K562 (cell line): ENCODE data around the gene ACAA2. TPM values are rescaled to one million over a fixed set of nuclear protein-coding genes. Genes with fewer than 3 reads are reported as not detected.

Experiments
- ATAC-seq: fragments of 200-7000 bp; cut with Tn5 transposase; 3 replicates; pipeline ENCODE4 v1.9.1; 2020; ENCODE audit warnings: moderate library complexity
- BruUV-seq: library from RNA; stranded (reverse); fragments of 400-500 nt; replicated peaks from 2 replicates; lab custom pipeline; 2021; lab: Mats Ljungman, UMichigan
- CTCF ChIA-PET: fragments of 300-600 bp; formaldehyde crosslinking; extraction: SDS; loops from one replicate; lab custom pipeline; 2021; ENCODE audit warnings: low intra/inter-chr PET ratio; lab: Yijun Ruan, JAX
- POLR2A ChIA-PET: fragments of 300-600, 350-650 bp; sonication (Branson Sonifier 250); formaldehyde crosslinking; extraction: SDS; loops from one replicate; lab custom pipeline; 2021; ENCODE audit warnings: antibody characterized with exemption, inconsistent platforms; lab: Yijun Ruan, JAX
- DNase-seq, 4 experiments: peaks; one replicate each; pipeline versions ENCODE4 v3.0.0 to v3.0.0-alpha.2; 2011 to 2018; ENCODE audit warnings: low spot score in 3 of 4, mixed read lengths in 3 of 4; ENCODE audit errors: extremely low read depth in 1 of 4
- FAIRE-seq: peaks from 2 replicates; lab custom pipeline; 2011; peaks lifted over from hg19 to GRCh38; lab: Jason Lieb, UNC
- H2AFZ ChIP-seq: 2 replicates; pipeline ENCODE4 v1.6.0; 2011; ENCODE audit warnings: low read depth, low read length, control low read depth, inconsistent platforms
- H3K27ac ChIP-seq: fragments of 200-600 bp; 3 replicates; pipeline ENCODE4 v1.8.0; 2011; ENCODE audit warnings: low read depth, mild to moderate bottlenecking, control low read depth, inconsistent platforms, low read length, moderate library complexity, mixed read lengths; ENCODE audit errors: extremely low read depth
- H3K27me3 ChIP-seq, 2 experiments: fragments of 300-600 bp in 1 of 2; 2 replicates in 1 of 2; 3 replicates in 1 of 2; pipeline versions ENCODE4 v1.6.0 to v1.8.0; 2011; ENCODE audit warnings: inconsistent platforms in 2 of 2, low read length in 2 of 2, mild to moderate bottlenecking in 1 of 2, mixed read lengths in 1 of 2, moderate library complexity in 1 of 2; ENCODE audit not compliant: control insufficient read depth in 2 of 2, insufficient read depth in 2 of 2
- H3K36me3 ChIP-seq: fragments of 300-600 bp; 3 replicates; pipeline ENCODE4 v1.8.0; 2011; ENCODE audit warnings: mild to moderate bottlenecking, low read length, inconsistent platforms; ENCODE audit not compliant: control insufficient read depth, insufficient read depth
- H3K4me1 ChIP-seq, 2 experiments: fragments of 200-600 bp in 1 of 2; replicated peaks in 1 of 2; 2 replicates in 1 of 2; 3 replicates in 1 of 2; pipeline versions ENCODE4 v1.5.1 to v1.8.0; 2011; ENCODE audit warnings: inconsistent platforms in 2 of 2, low read length in 2 of 2, mild to moderate bottlenecking in 1 of 2, mixed read lengths in 1 of 2, moderate library complexity in 1 of 2; ENCODE audit not compliant: control insufficient read depth in 2 of 2, insufficient read depth in 2 of 2
- H3K4me2 ChIP-seq: 2 replicates; pipeline ENCODE4 v1.6.1; 2011; ENCODE audit warnings: low read length, control low read depth, inconsistent platforms, mixed read lengths; ENCODE audit not compliant: insufficient read depth
- H3K4me3 ChIP-seq: fragments of 200-600 bp; sonication (generic), shearing (Covaris generic); 2 replicates; pipeline ENCODE4 v1.5.1; 2016; ENCODE audit warnings: control low read depth, inconsistent platforms
- H3K79me2 ChIP-seq: fragments of 200-600 bp; 3 replicates; pipeline ENCODE4 v1.8.0; 2011; ENCODE audit warnings: low read length, inconsistent platforms; ENCODE audit not compliant: control insufficient read depth, insufficient read depth
- H3K9ac ChIP-seq, 2 experiments: 2 replicates each; pipeline versions ENCODE4 v1.6.0 to v1.6.1; 2011; ENCODE audit warnings: low read depth in 2 of 2, low read length in 2 of 2, control low read depth in 1 of 2, inconsistent platforms in 1 of 2, mild to moderate bottlenecking in 1 of 2, mixed read lengths in 1 of 2; ENCODE audit not compliant: insufficient read depth in 1 of 2
- H3K9me1 ChIP-seq: one replicate; pipeline ENCODE4 v1.6.0; 2011; ENCODE audit warnings: inconsistent platforms, mild to moderate bottlenecking, low read length, moderate library complexity; ENCODE audit not compliant: control insufficient read depth, insufficient read depth
- H3K9me3 ChIP-seq: replicated peaks from 2 replicates; pipeline ENCODE4 v1.5.1; 2011; ENCODE audit warnings: low read depth, low read length, inconsistent platforms; ENCODE audit not compliant: control insufficient read depth, insufficient read depth
- H4K20me1 ChIP-seq: replicated peaks from 2 replicates; pipeline ENCODE4 v1.6.1; 2011; ENCODE audit warnings: low read length, inconsistent platforms, mixed read lengths; ENCODE audit not compliant: control insufficient read depth, insufficient read depth
- ATF1 ChIP-seq, 2 experiments: fragments of 450-650 bp in 1 of 2; IDR thresholded peaks; 2 replicates each; pipeline ENCODE4 v1.6.1; 2016; ENCODE audit warnings: missing compliant biosample characterization in 1 of 2, missing genetic modification characterization in 1 of 2
- CHD4 ChIP-seq: fragments of 200-600 bp; sonication (generic); IDR thresholded peaks from 3 replicates; pipeline ENCODE4 v1.6.1; 2012; ENCODE audit warnings: low read depth, mild to moderate bottlenecking, mixed read lengths, low read length, inconsistent platforms; ENCODE audit not compliant: insufficient read depth, insufficient replicate concordance, poor library complexity, severe bottlenecking
- CTBP1 ChIP-seq: fragments of 450-650 bp; IDR thresholded peaks from 2 replicates; pipeline ENCODE4 v1.6.1; 2016; ENCODE audit warnings: borderline replicate concordance
- GTF2A2 ChIP-seq: IDR thresholded peaks from 2 replicates; pipeline ENCODE4 v1.6.1; 2016; ENCODE audit warnings: mild to moderate bottlenecking, missing genetic modification characterization, missing compliant biosample characterization
- KDM4B ChIP-seq, 2 experiments: fragments of 450-650 bp in 1 of 2; sonication (generic) in 1 of 2; IDR thresholded peaks; 2 replicates each; pipeline ENCODE4 v1.6.1; 2016 to 2017; ENCODE audit warnings: borderline replicate concordance in 2 of 2, antibody characterized with exemption in 1 of 2, low read depth in 1 of 2, mild to moderate bottlenecking in 1 of 2
- NONO ChIP-seq, 2 experiments: fragments of 200-400 bp in 1 of 2; fragments of 450-650 bp in 1 of 2; formaldehyde crosslinking in 1 of 2; IDR thresholded peaks; 2 replicates each; pipeline ENCODE4 v1.6.1; 2017; ENCODE audit warnings: low read depth in 2 of 2, mild to moderate bottlenecking in 2 of 2, moderate library complexity in 2 of 2, low read length in 1 of 2
- NR4A1 ChIP-seq, 2 experiments: fragments of 250-450 bp in 1 of 2; fragments of 450-650 bp in 1 of 2; sonication (Bioruptor Pico) in 1 of 2; IDR thresholded peaks; 2 replicates each; pipeline versions ENCODE4 v1.4.0 to v1.6.1; 2016 to 2020; ENCODE audit warnings: mild to moderate bottlenecking in 2 of 2, missing compliant biosample characterization in 1 of 2, missing genetic modification characterization in 1 of 2, moderate library complexity in 1 of 2
- PYGO2 ChIP-seq: fragments of 450-650 bp; IDR thresholded peaks from 2 replicates; pipeline ENCODE4 v1.6.1; 2016; ENCODE audit warnings: mild to moderate bottlenecking, missing genetic modification characterization, moderate library complexity, missing compliant biosample characterization
- TAF9B ChIP-seq: fragments of 450-650 bp; IDR thresholded peaks from 2 replicates; pipeline ENCODE4 v1.6.1; 2018; ENCODE audit warnings: mild to moderate bottlenecking; ENCODE audit not compliant: partially characterized antibody
- whole genome bisulfite sequencing: fragments of 100-300 bp; shearing (Covaris generic); methylation state at CpG from one replicate; pipeline ENCODE4 v1.1.6; 2016; ENCODE audit warnings: low coverage, mixed read lengths; ENCODE audit not compliant: insufficient coverage; ENCODE audit errors: missing lambda C conversion rate; 5-methylcytosine and 5-hydroxymethylcytosine counted together
- in situ Hi-C: fragments of 300-500 bp; cut with MboI; formaldehyde crosslinking; loops from 4 replicates; pipeline ENCODE4 v1.15.0; 2018; ENCODE audit warnings: inconsistent platforms, mixed read lengths
- intact Hi-C: fragments of 100-400 bp; cut with micrococcal nuclease; formaldehyde crosslinking; loops from 2 replicates; pipeline ENCODE4 v1.14.2; 2022
- polyA plus RNA-seq, 8 experiments: library from polyadenylated mRNA; depleted of rRNA in 4 of 8; stranded (reverse) in 5 of 8; unstranded in 3 of 8; fragments of >200 nt; fragmentation: Nextera tagmentation in 2 of 8; fragmentation: Illumina TruSeq in 1 of 8; extraction: Ambion mirVana in 2 of 8; extraction: Trizol in 1 of 8; gene quantifications; 2 replicates each; pipeline versions ENCODE4 v1.2.1 to v1.2.3, GENCODE V29; 2011 to 2014; ENCODE audit warnings: inconsistent platforms in 1 of 8, missing spikeins in 1 of 8
- total RNA-seq, 7 experiments: library from RNA; depleted of rRNA in 6 of 7; stranded (reverse); fragments of >200 nt in 6 of 7; fragmentation: Illumina TruSeq in 2 of 7; extraction: Trizol in 2 of 7; gene quantifications; 2 replicates each; pipeline versions ENCODE4 v1.2.1 to v1.2.3, GENCODE V29; 2011 to 2021; ENCODE audit warnings: low replicate concordance in 1 of 7
- TF ChIP-seq, protein P1 (sequence below): fragments of 250-450 bp; sonication (Bioruptor Pico); IDR thresholded peaks from 2 replicates; pipeline ENCODE4 v1.8.0; 2022; ENCODE audit warnings: moderate library complexity, mild to moderate bottlenecking, inconsistent platforms
- TF ChIP-seq, protein P2 (sequence below): sonication (generic); formaldehyde crosslinking; IDR thresholded peaks from 2 replicates; pipeline ENCODE4 v1.8.0; 2022; ENCODE audit warnings: mild to moderate bottlenecking, missing genetic modification reagents, borderline replicate concordance
- TF ChIP-seq, protein P3 (sequence below): fragments of 450-650 bp; formaldehyde crosslinking; IDR thresholded peaks from 2 replicates; pipeline ENCODE4 v1.4.0; 2020; ENCODE audit warnings: mild to moderate bottlenecking, mixed read lengths
- TF ChIP-seq, protein P4 (sequence below): fragments of 250-450 bp; sonication (Bioruptor Pico); IDR thresholded peaks from 2 replicates; pipeline ENCODE4 v1.4.0; 2020; ENCODE audit warnings: mild to moderate bottlenecking, moderate library complexity

ACAA2 gene
- total and polyA plus RNA-seq, 9 of the 15 experiments (the other 6 are each of a cell fraction or from before 2014, with no cell fraction given): 13.2 to 31.5 (median 21.7) TPM

DNA sequence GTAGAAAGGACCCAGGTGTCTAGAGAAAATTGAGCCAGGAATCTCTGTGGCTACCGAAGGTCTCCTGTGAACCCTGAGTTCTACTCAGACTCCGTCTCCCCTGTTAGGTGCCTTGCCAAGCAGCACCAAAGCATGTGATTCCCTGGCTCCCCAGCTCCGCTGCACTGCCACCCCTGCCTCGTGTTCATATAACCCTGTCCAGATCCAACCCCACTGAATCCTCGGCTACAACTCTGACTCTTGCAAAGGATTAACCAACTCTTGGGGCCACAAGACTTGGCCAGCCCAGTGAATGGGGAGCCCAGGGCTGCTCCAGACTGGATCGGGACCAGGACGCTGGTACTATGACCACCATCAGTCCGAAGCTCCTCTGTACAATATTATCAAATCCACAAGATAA is 37.3 kb upstream of the ACAA2 start:
- no peak overlapping the region for H3K9ac ChIP-seq
- no TSS peak for BruUV-seq
- ChIA-PET CTCF (no interaction called here), POLR2A (interaction anchor here (1.5 to 2.0 kb wide), 2 partner anchors 10 to 12 kb away, joined by 3 to 5 read pairs; no protein-coding TSS in a partner anchor)
- no peak overlapping the region for H2AFZ ChIP-seq
- no peak for DNase-seq
- H3K4me2 ChIP-seq: no peak overlapping the region
- in situ Hi-C loops: loop anchor here (25.0 kb wide), 1 partner anchor 1163 kb away; no protein-coding TSS in a partner anchor
- no peak overlapping the region for H3K27ac ChIP-seq
- no peaks in the 10 kb centered on the region for H3K36me3 ChIP-seq
- no peak for FAIRE-seq
- no peak overlapping the region for H3K4me3 ChIP-seq
- H3K4me1 ChIP-seq: no peaks in the 10 kb centered on the region; a peak in 1 of 5 replicates
- 10% methylated on average over 8 of the region's 8 CpGs for WGBS
- H3K9me1 ChIP-seq: no peaks in the 10 kb centered on the region
- ATAC-seq: no peak
- H3K79me2 ChIP-seq: no peaks in the 10 kb centered on the region
- H4K20me1 ChIP-seq: no peaks in the 10 kb centered on the region
- peaks cover 0 to 32% of the 10 kb centered on the region in 2 experiments; a peak in 3 of 5 replicates for H3K27me3 ChIP-seq
- intact Hi-C loops: loop anchor here (10.0 kb wide), 2 partner anchors 86 to 116 kb away; no protein-coding TSS in a partner anchor
- no peaks in the 10 kb centered on the region for H3K9me3 ChIP-seq
- no peak for TF ChIP-seq TAF9B
- TF ChIP-seq, protein P1, sequence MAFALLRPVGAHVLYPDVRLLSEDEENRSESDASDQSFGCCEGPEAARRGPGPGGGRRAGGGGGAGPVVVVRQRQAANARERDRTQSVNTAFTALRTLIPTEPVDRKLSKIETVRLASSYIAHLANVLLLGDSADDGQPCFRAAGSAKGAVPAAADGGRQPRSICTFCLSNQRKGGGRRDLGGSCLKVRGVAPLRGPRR (CRISPR knock-in tag): no peak
- no peak for TF ChIP-seq KDM4B (IDR thresholded peaks at IDR 0.05; ENCODE audit: borderline replicate concordance in 2 of 2, low read depth in 1 of 2)
- TF ChIP-seq CHD4: no peak
- TF ChIP-seq, protein P2, sequence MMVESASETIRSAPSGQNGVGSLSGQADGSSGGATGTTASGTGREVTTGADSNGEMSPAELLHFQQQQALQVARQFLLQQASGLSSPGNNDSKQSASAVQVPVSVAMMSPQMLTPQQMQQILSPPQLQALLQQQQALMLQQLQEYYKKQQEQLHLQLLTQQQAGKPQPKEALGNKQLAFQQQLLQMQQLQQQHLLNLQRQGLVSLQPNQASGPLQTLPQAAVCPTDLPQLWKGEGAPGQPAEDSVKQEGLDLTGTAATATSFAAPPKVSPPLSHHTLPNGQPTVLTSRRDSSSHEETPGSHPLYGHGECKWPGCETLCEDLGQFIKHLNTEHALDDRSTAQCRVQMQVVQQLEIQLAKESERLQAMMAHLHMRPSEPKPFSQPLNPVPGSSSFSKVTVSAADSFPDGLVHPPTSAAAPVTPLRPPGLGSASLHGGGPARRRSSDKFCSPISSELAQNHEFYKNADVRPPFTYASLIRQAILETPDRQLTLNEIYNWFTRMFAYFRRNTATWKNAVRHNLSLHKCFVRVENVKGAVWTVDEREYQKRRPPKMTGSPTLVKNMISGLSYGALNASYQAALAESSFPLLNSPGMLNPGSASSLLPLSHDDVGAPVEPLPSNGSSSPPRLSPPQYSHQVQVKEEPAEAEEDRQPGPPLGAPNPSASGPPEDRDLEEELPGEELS (CRISPR knock-in tag): no peak
- TF ChIP-seq NONO (IDR thresholded peaks at IDR 0.05; ENCODE audit: low read depth in 2 of 2, low read length in 1 of 2): no peak
- TF ChIP-seq NR4A1 (CRISPR knock-in tag; IDR thresholded peaks at IDR 0.05): no peak
- TF ChIP-seq NR4A1 (tag; IDR thresholded peaks at IDR 0.05): no peak
- no peak for TF ChIP-seq CTBP1
- TF ChIP-seq, protein P3, sequence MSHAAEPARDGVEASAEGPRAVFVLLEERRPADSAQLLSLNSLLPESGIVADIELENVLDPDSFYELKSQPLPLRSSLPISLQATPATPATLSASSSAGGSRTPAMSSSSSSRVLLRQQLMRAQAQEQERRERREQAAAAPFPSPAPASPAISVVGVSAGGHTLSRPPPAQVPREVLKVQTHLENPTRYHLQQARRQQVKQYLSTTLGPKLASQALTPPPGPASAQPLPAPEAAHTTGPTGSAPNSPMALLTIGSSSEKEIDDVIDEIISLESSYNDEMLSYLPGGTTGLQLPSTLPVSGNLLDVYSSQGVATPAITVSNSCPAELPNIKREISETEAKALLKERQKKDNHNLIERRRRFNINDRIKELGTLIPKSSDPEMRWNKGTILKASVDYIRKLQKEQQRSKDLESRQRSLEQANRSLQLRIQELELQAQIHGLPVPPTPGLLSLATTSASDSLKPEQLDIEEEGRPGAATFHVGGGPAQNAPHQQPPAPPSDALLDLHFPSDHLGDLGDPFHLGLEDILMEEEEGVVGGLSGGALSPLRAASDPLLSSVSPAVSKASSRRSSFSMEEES (CRISPR knock-in tag): no peak
- no peak for TF ChIP-seq PYGO2 (tag)
- no peak for TF ChIP-seq GTF2A2 (tag)
- TF ChIP-seq, protein P4, sequence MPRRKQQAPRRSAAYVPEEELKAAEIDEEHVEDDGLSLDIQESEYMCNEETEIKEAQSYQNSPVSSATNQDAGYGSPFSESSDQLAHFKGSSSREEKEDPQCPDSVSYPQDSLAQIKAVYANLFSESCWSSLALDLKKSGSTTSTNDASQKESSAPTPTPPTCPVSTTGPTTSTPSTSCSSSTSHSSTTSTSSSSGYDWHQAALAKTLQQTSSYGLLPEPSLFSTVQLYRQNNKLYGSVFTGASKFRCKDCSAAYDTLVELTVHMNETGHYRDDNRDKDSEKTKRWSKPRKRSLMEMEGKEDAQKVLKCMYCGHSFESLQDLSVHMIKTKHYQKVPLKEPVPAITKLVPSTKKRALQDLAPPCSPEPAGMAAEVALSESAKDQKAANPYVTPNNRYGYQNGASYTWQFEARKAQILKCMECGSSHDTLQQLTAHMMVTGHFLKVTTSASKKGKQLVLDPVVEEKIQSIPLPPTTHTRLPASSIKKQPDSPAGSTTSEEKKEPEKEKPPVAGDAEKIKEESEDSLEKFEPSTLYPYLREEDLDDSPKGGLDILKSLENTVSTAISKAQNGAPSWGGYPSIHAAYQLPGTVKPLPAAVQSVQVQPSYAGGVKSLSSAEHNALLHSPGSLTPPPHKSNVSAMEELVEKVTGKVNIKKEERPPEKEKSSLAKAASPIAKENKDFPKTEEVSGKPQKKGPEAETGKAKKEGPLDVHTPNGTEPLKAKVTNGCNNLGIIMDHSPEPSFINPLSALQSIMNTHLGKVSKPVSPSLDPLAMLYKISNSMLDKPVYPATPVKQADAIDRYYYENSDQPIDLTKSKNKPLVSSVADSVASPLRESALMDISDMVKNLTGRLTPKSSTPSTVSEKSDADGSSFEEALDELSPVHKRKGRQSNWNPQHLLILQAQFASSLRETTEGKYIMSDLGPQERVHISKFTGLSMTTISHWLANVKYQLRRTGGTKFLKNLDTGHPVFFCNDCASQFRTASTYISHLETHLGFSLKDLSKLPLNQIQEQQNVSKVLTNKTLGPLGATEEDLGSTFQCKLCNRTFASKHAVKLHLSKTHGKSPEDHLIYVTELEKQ (CRISPR knock-in tag): no peak
- no peak for TF ChIP-seq ATF1 (CRISPR knock-in tag; IDR thresholded peaks at IDR 0.05)
- TF ChIP-seq ATF1 (tag; IDR thresholded peaks at IDR 0.05): no peak
